ENCODE results near the gene GNAL. TPM values are rescaled to one million over a fixed set of nuclear protein-coding genes. Genes with fewer than 3 reads are reported as not detected.

Gene GNAL
- total and polyA plus RNA-seq, 3 donors from 2014 or later: 11.6 to 12.8 (median 12.1) TPM

DNA sequence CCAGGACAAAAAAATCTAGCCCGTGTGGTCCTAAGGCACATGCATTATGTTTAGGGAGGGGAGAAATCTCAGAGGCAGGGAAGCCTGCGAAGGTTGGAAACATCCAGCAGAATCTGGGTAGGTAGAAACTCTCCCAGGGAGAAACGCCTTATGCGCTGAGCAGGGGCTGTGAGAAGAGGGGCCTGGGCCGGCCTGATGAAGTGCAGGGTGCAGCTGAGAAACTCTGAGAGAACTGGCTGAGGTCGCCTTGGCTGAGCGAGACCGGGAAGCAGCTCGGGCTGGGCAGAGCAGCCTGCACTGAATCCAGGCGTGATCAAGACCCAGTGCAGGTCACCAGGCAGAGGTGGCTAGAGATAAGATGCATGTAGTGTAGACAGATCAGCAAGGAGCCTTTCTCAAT is 177.3 kb downstream of the GNAL start:
- Histone ChIP-seq H3K27me3 (no peaks in the 10 kb centered on the region), H3K9me3 (no peaks in the 10 kb centered on the region), H3K27ac (no peak overlapping the region), H3K36me3 (ENCODE audit: low read depth, missing control alignments) (no peaks in the 10 kb centered on the region), H3K4me1 (no peaks in the 10 kb centered on the region), H3K4me3 (no peak overlapping the region)
- WGBS, 2 donors: 83 to 90% methylated on average over 10 of the region's 10 CpGs
- TF ChIP-seq, protein P1, sequence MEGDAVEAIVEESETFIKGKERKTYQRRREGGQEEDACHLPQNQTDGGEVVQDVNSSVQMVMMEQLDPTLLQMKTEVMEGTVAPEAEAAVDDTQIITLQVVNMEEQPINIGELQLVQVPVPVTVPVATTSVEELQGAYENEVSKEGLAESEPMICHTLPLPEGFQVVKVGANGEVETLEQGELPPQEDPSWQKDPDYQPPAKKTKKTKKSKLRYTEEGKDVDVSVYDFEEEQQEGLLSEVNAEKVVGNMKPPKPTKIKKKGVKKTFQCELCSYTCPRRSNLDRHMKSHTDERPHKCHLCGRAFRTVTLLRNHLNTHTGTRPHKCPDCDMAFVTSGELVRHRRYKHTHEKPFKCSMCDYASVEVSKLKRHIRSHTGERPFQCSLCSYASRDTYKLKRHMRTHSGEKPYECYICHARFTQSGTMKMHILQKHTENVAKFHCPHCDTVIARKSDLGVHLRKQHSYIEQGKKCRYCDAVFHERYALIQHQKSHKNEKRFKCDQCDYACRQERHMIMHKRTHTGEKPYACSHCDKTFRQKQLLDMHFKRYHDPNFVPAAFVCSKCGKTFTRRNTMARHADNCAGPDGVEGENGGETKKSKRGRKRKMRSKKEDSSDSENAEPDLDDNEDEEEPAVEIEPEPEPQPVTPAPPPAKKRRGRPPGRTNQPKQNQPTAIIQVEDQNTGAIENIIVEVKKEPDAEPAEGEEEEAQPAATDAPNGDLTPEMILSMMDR (IDR thresholded peaks at IDR 0.05): no peak
- TF ChIP-seq POLR2A (IDR thresholded peaks at IDR 0.05): no peak
- DNase-seq: no peak
- intact Hi-C loops (cut with DNase I; ENCODE audit: low total_unique reads): no loop called here

DNA sequence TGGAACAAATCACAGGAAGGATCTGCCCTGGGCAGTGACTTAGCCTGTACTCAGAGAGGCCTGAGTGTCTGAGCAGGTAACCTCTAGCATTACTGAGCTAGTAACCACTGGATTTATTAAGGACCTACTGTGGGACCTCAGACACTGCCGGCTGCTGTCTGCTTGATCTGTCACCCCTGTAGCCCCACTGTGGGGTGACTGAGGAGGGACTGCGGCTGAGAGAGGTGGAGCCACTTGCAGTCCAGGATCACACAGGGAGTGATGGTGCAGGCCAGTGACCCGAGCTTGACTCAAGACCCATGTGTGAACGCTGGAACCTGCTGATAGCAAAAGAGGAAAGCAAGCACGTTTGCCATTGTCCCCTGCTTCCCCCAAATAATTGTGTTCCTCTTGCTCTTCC is 177.7 kb downstream of the GNAL start:
- Histone ChIP-seq H3K36me3 (ENCODE audit: low read depth, missing control alignments) (no peaks in the 10 kb centered on the region), H3K27me3 (no peaks in the 10 kb centered on the region), H3K4me1 (no peaks in the 10 kb centered on the region), H3K9me3 (no peaks in the 10 kb centered on the region), H3K27ac (no peak overlapping the region), H3K4me3 (no peak overlapping the region)
- no peak for DNase-seq
- no peak for TF ChIP-seq POLR2A (IDR thresholded peaks at IDR 0.05)
- TF ChIP-seq, protein P1 (IDR thresholded peaks at IDR 0.05): no peak
- WGBS, 2 donors: 78 to 84% methylated on average over 4 to 5 of the region's 5 CpGs
- intact Hi-C loops (cut with DNase I; ENCODE audit: low total_unique reads): no loop called here

DNA sequence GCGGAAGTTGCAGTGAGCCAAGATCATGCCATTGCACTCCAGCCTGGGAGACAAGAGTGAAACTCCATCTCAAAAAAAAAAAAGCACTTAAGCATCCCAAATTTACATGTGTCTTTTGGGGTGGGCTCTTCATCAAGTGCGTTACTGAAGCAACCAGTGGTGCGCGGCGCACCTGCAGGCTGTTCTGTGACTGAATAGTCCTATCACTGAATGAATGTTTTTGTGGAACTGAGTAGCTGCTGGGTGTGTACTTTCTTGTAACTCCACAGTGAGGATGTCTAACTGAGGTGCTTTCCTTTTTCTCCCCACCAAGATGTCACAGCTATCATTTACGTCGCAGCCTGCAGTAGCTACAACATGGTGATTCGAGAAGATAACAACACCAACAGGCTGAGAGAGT is 179.2 kb downstream of the GNAL start:
- H3K4me3 ChIP-seq: no peak overlapping the region
- H3K27me3 ChIP-seq: no peaks in the 10 kb centered on the region
- TF ChIP-seq, protein P1 (IDR thresholded peaks at IDR 0.05): no peak
- TF ChIP-seq POLR2A (IDR thresholded peaks at IDR 0.05): no peak
- H3K9me3 ChIP-seq: no peaks in the 10 kb centered on the region
- H3K4me1 ChIP-seq: peaks cover 2% of the 10 kb centered on the region
- no peaks in the 10 kb centered on the region for H3K36me3 ChIP-seq (ENCODE audit: low read depth, missing control alignments)
- intact Hi-C loops (cut with DNase I; ENCODE audit: low total_unique reads): no loop called here
- no peak for DNase-seq
- 94 to 95% methylated on average over 8 of the region's 8 CpGs for WGBS, 2 donors
- H3K27ac ChIP-seq: no peak overlapping the region

DNA sequence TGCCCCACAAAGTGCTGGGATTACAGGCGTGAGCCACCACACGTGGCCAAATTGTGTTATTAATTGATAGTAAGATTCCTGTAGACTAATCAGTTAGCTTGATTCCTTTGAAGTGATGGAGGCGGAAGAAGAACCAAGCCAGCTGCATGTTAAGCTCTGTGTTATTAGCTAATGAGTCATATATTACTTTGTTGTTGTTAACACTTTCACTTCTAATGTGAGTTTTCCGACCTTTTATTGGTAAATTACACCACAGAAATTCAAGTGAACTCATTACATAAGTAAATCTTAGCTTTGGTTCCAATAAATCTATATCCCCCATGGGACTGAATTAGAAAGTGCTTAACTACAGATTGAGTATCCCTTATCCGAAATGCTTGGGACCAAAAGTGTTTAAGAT is 182.4 kb downstream of the GNAL start:
- Histone ChIP-seq H3K36me3 (ENCODE audit: low read depth, missing control alignments) (no peaks in the 10 kb centered on the region), H3K4me3 (no peak overlapping the region), H3K27me3 (no peaks in the 10 kb centered on the region), H3K27ac (no peak overlapping the region), H3K4me1 (peaks cover 2% of the 10 kb centered on the region), H3K9me3 (no peaks in the 10 kb centered on the region)
- no peak for DNase-seq
- TF ChIP-seq, protein P1 (IDR thresholded peaks at IDR 0.05): no peak
- no peak for TF ChIP-seq POLR2A (IDR thresholded peaks at IDR 0.05)
- 73 to 80% methylated on average over 5 of the region's 5 CpGs for WGBS, 2 donors
- intact Hi-C loops (cut with DNase I; ENCODE audit: low total_unique reads): no loop called here

DNA sequence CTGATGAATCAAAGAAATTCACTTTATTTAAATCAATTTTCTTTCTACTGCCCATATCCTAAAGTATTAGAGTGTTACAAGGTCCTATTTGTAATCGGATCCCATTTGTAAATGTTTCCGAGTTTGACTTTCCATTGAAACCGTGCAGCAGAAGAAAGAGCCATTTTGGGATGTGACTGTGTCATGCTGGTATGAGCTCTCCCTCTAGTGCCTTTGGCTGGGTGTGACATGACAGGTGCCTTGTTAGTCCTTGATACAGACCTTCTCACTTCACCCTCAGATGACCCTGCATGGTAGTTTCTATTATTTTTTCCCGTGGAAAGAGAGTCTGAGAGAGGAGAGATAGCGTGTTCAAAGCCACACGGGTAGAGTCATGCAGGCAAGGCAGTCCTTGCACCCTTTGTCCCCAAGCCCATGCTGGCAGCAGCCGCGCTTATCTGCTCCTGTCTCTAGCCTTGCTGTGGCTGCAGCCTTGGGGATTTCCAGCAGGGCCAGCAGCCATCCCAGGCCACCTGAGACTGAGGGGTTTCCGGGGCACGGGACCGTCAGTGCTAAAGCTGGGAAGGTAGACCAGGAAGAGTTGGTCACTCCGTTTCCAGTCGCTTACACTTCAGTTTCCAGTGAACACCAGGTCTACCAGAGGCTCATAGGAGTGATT is 183.5 kb downstream of the GNAL start:
- TF ChIP-seq, protein P1 (IDR thresholded peaks at IDR 0.05): no peak
- no peak for TF ChIP-seq POLR2A (IDR thresholded peaks at IDR 0.05)
- Histone ChIP-seq H3K4me1 (peaks cover 2% of the 10 kb centered on the region), H3K9me3 (no peaks in the 10 kb centered on the region), H3K36me3 (ENCODE audit: low read depth, missing control alignments) (no peaks in the 10 kb centered on the region), H3K27ac (no peak overlapping the region), H3K27me3 (no peaks in the 10 kb centered on the region), H3K4me3 (no peak overlapping the region)
- intact Hi-C loops (cut with DNase I; ENCODE audit: low total_unique reads): no loop called here
- peak; percentile 57 for DNase-seq
- WGBS, 2 donors: 66 to 67% methylated on average over 13 of the region's 13 CpGs

Measured in testis (tissue), 3 donors.